GM06990 (cell line): ENCODE measurements around the gene ASAP2.

ENCODE experiments used
- DNase-seq: peaks from one replicate; pipeline ENCODE4 v3.0.0-alpha.2; 2011; ENCODE audit not compliant: insufficient read length; ENCODE audit errors: extremely low read depth
- H3K27me3 ChIP-seq: replicated peaks from 2 replicates; pipeline ENCODE4 v1.6.0; 2011; ENCODE audit warnings: low read length; ENCODE audit not compliant: control insufficient read depth, insufficient read depth
- H3K36me3 ChIP-seq: 2 replicates; pipeline ENCODE4 v1.5.1; 2011; ENCODE audit warnings: low read length; ENCODE audit not compliant: control insufficient read depth, insufficient read depth
- H3K4me3 ChIP-seq: replicated peaks from 2 replicates; pipeline ENCODE4 v1.5.1; 2011; ENCODE audit warnings: low read depth, mild to moderate bottlenecking, control low read depth, low read length
- TF ChIP-seq, protein P1 (sequence below): IDR thresholded peaks from 2 replicates; pipeline ENCODE4 v1.5.1; 2011; ENCODE audit warnings: low read length, control low read depth, mild to moderate bottlenecking, inconsistent platforms; ENCODE audit not compliant: insufficient read depth, poor library complexity, severe bottlenecking

Gene ASAP2

DNA sequence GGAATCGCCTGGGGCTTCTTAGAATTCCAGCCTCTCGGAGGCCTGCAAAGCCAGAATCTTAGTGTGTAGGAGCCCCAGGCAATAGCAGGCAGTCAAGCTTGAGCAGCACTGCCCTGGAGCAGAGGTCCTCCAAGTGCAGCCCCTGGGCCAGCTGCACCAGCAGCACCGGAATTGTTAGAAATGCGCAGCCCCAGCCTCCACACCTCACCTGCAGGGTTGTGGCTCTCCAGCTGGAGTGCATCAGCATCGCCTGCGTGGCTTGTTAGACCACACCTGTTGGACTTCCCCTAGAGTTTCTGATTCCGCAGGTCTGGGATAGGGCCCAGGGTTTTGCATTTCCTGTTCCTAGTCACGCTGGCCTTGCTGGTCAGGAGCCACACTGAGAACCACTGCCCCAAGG is 100.3 kb downstream of the ASAP2 start:
- TF ChIP-seq, protein P1, sequence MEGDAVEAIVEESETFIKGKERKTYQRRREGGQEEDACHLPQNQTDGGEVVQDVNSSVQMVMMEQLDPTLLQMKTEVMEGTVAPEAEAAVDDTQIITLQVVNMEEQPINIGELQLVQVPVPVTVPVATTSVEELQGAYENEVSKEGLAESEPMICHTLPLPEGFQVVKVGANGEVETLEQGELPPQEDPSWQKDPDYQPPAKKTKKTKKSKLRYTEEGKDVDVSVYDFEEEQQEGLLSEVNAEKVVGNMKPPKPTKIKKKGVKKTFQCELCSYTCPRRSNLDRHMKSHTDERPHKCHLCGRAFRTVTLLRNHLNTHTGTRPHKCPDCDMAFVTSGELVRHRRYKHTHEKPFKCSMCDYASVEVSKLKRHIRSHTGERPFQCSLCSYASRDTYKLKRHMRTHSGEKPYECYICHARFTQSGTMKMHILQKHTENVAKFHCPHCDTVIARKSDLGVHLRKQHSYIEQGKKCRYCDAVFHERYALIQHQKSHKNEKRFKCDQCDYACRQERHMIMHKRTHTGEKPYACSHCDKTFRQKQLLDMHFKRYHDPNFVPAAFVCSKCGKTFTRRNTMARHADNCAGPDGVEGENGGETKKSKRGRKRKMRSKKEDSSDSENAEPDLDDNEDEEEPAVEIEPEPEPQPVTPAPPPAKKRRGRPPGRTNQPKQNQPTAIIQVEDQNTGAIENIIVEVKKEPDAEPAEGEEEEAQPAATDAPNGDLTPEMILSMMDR: no peak
- no peak for DNase-seq
- Histone ChIP-seq H3K27me3 (no peaks in the 10 kb centered on the region), H3K36me3 (no peaks in the 10 kb centered on the region), H3K4me3 (no peak overlapping the region)

DNA sequence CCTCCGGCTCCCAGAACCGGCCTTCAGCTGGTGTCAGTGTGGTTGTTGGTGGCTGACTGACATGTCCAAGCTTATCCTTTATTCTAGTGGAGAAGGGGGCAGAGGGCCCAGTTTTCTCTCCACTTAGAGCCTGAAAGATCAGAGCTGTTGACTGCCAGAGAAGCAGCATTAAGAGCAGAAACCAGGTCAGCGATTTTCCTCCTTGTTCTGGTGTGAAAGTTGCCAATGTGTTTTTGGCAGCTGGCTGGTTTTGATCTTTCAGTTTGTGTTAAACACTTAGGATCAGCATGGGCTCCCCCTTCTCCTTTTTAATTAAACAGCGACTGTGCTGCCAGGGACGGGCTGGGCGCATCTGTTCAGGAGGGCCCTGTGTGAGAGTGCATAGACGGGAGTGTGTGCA is 100.9 kb downstream of the ASAP2 start:
- TF ChIP-seq, protein P1: no peak
- H3K36me3 ChIP-seq: no peaks in the 10 kb centered on the region
- DNase-seq: no peak

DNA sequence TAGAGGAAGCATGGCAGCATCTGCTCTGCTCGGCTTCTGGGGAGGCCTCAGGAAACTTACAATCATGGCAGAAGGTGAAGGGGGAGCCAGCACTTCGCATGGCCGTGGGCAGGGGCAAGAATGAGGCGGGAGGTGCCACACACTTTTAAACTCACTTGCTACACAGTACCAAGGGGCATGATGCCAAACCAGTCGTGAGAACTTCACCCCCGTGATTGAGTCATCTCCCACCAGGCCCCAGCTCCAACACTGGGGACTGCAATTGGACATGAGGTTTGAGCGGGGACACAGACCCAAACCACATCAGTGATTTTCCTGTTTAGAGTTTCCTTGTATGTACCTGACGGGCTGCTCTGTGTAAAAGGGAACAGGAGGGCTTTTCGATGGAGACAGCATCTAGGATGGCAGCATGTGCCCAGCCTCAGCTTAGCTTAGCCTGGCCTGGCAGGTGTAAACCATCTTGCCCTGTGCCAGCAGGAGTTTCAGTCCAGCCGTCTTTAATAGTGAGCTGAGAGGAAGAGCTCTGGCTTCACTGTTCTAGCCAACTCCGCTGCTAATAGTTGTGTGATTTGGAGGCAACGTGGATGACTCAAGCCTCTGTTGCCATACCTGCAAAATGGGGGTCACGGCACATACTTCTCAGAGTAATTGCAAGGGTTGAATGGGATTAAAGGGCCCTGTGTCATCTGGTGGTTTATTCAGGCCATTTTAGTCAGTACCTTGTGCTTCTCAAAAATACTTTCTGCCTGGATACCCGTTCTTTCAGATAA is 101.8 kb downstream of the ASAP2 start:
- H3K36me3 ChIP-seq: no peaks in the 10 kb centered on the region
- no peaks in the 10 kb centered on the region for H3K27me3 ChIP-seq
- no peak for DNase-seq

More for the DNA sequence above, 100.9 kb downstream of the ASAP2 start:
- H3K27me3 ChIP-seq: no peaks in the 10 kb centered on the region
- H3K4me3 ChIP-seq: no peak overlapping the region

DNA sequence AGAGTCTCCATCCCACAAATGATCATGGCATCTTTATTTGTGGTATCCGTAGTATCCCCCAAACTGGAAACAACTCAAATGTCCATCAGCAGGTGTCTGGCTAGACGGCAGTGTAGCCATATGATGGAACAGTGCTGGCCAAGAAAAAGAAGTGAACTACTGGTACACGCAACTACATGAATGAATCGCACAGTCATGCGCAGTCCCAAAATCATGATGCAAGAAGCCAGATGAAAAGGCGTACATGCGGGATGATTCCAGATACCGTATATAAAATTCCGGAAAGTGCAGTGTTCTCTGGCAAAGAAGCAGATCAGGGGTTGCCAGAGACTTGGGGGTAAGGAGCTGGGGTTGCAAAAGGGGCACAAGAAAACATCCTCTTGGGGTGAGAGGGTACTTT is 102.5 kb downstream of the ASAP2 start:
- DNase-seq: no peak
- H3K4me3 ChIP-seq: no peak overlapping the region

More for the DNA sequence above, 101.8 kb downstream of the ASAP2 start:
- TF ChIP-seq, protein P1: no peak
- H3K4me3 ChIP-seq: no peak overlapping the region

DNA sequence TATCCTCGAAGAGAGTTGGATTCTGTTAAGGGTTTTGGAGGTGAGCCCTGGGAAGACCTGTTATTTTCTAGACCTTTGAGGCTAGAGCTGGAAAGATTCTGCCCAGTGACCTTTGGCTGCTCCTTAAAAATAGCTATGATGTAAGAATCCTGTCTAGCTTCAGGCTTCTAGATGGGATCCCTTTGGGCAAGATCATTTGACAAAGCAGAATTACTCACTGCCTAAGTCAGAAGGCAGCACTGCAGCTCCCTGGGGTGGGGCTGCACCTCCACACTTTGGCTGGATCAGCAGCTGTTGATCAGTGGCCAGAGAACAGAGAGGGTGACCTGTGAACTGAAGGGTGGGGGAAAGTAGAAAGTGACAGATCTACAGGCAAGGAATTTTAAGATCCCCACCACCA is 103.8 kb downstream of the ASAP2 start:
- no peak for DNase-seq

More for the DNA sequence above, 102.5 kb downstream of the ASAP2 start:
- TF ChIP-seq, protein P1: no peak
- Histone ChIP-seq H3K36me3 (no peaks in the 10 kb centered on the region), H3K27me3 (no peaks in the 10 kb centered on the region)

More for the DNA sequence above, 103.8 kb downstream of the ASAP2 start:
- Histone ChIP-seq H3K36me3 (no peaks in the 10 kb centered on the region), H3K27me3 (no peaks in the 10 kb centered on the region), H3K4me3 (no peak overlapping the region)
- TF ChIP-seq, protein P1: no peak
